Duodenal mucosa (tissue), 2 donors: Measurements from ENCODE around the gene TNFRSF9.

Experiments
- H3K27ac ChIP-seq: one replicate; pipeline ENCODE4 v1.7.0; 2013; ENCODE audit warnings: low read depth, low read length
- H3K27me3 ChIP-seq, 2 donors: one replicate each; pipeline ENCODE4 v1.7.0; 2013; ENCODE audit warnings: low read length in 2 of 2, control low read depth in 1 of 2; ENCODE audit not compliant: insufficient read depth in 2 of 2, control insufficient read depth in 1 of 2
- H3K36me3 ChIP-seq, 2 donors: one replicate each; pipeline ENCODE4 v1.7.0; 2013; ENCODE audit warnings: low read length in 2 of 2, control low read depth in 1 of 2; ENCODE audit not compliant: insufficient read depth in 2 of 2, control insufficient read depth in 1 of 2
- H3K4me1 ChIP-seq, 2 donors: one replicate each; pipeline ENCODE4 v1.7.0; 2013; ENCODE audit warnings: low read length in 2 of 2, control low read depth in 1 of 2; ENCODE audit not compliant: insufficient read depth in 2 of 2, control insufficient read depth in 1 of 2
- H3K4me3 ChIP-seq, 2 donors: one replicate each; pipeline ENCODE4 v1.7.0; 2013; ENCODE audit warnings: low read length in 2 of 2, low read depth in 1 of 2
- H3K9ac ChIP-seq, 2 donors: one replicate each; pipeline ENCODE4 v1.7.0; 2013; ENCODE audit warnings: low read length in 2 of 2, low read depth in 1 of 2
- H3K9me3 ChIP-seq, 2 donors: one replicate each; pipeline ENCODE4 v1.7.0; 2013; ENCODE audit warnings: low read length in 2 of 2, control low read depth in 1 of 2; ENCODE audit not compliant: control insufficient read depth in 1 of 2

The TNFRSF9 gene

DNA sequence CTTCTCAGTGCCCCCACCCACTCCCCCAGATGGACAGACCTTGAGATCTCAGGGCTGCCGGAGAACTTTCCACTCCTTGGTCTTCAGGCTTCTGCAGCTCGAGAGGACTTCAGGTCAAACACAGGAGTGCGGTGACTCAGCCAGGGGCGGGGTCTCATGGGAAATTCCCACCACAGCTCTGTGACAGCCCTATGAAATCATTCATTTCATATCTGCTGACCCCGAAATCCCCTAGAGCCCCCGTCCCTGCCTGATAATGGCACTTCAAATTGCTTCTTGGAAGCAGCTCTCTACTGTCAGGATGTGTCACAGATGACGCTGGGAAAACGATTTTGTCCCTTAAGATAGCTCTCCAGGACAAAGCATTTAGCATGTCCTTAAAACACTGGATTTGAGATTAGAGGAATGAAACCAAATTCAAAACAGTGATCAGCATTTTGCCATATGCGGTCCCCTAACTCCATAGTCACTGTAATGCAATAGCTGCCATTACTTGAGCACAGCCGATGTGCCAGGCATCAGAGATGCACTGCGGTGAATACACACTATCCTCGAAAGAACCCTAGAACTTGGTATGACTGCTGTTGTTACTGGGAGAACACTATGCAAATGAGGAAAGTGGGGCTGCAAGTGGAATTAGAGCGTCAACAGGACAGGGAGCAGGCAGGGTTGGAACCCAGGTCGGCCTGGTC, at the start of gene TNFRSF9:
TNFRSF9 (minus strand) TSS at position 95 of the 692 bp plus-strand sequence. CDS start 845 bp downstream, outside the sequence.
- Histone ChIP-seq H3K27ac (no peak within 1 kb of the TSS), H3K4me1 (peaks cover 4 to 8% of the 10 kb centered on the region in 2 donors), H3K9me3 (no peaks in the 10 kb centered on the region), H3K4me3 (no peak within 1 kb of the TSS), H3K36me3 (no peaks in the 10 kb centered on the region), H3K27me3 (peaks cover 32 to 37% of the 10 kb centered on the region in 2 donors), H3K9ac (no peak within 1 kb of the TSS)

DNA sequence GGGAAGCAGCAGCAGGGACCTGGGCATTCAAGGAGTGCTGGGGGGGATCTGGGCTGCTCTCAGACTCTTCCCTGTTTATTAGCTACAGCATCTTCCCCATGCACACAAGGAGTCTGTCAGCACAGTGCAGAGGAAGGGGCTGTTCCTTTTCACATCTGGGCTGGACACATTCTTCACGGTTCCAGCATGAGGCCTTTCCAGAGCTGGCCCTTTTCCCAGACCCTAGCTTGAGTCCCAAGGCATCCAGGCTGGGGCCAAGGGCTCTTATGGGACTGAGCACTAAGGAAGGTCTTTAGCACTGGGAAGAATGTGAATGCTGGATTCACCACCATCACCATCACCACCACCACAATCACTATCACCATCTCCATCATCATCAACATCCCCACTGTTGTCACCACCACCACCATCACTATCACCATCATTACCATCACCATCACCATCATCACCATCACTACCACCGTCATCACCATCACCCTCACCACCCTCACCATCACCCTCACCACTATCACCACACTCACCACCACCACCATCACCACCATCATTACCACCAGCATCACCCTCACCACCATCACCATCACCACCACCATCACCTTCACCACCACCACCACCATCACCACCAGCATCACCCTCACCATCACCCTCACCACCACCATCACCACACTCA, 49.3 kb upstream of the TNFRSF9 start:
- Histone ChIP-seq H3K27ac (no peak overlapping the region), H3K9ac (no peak overlapping the region), H3K27me3 (no peaks in the 10 kb centered on the region), H3K9me3 (no peaks in the 10 kb centered on the region), H3K4me1 (no peaks in the 10 kb centered on the region), H3K4me3 (no peak overlapping the region), H3K36me3 (peaks cover 12 to 25% of the 10 kb centered on the region in 2 donors)

DNA sequence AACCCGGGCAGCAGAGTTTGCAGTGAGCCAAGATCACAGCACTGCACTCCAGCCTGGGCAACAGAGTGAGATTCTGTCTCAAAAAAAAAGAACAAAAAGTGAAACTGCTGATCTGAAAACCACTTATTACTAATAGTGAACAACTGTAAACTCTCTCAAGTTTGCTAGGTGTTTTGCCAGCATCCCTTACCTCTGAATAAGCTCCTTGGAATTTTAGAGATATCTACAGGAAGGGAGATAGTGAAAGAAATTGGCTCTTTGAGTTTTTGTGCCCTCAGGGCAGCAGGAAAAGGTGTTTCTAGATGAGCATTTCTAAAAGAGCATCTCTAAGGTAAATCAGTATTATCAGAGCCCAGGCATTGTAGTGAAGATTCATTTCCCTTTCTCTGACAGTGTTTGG, 47.9 kb upstream of the TNFRSF9 start:
- Histone ChIP-seq H3K9me3 (no peaks in the 10 kb centered on the region), H3K36me3 (peaks cover 25 to 38% of the 10 kb centered on the region in 2 donors), H3K4me3 (no peak overlapping the region), H3K9ac (no peak overlapping the region), H3K4me1 (no peaks in the 10 kb centered on the region), H3K27ac (no peak overlapping the region), H3K27me3 (no peaks in the 10 kb centered on the region)

DNA sequence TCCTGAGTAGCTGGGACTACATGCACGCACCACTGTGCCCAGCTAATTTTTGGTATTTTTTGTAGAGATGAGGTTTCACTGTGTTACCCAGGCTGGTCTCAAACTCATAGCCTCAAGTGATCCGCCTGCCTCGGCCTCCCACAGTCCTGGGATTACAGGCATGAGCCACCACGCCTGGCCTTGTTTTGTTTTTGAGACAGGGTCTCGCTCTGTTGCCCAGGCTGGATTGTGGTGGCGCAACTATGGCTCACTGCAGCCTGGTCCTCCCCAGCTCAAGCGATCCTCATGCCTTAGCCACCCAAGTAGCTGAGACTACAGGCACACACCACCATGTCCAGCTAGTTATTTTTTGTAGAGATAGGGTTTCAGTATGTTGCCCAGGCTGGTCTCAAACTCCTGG, 46.9 kb upstream of the TNFRSF9 start:
- H3K9me3 ChIP-seq = no peaks in the 10 kb centered on the region
- H3K36me3 ChIP-seq = peaks cover 31 to 46% of the 10 kb centered on the region in 2 donors
- H3K9ac ChIP-seq = no peak overlapping the region
- no peaks in the 10 kb centered on the region for H3K27me3 ChIP-seq
- no peak overlapping the region for H3K27ac ChIP-seq
- H3K4me3 ChIP-seq = no peak overlapping the region
- peaks cover 0 to under 1% of the 10 kb centered on the region in 2 donors for H3K4me1 ChIP-seq

DNA sequence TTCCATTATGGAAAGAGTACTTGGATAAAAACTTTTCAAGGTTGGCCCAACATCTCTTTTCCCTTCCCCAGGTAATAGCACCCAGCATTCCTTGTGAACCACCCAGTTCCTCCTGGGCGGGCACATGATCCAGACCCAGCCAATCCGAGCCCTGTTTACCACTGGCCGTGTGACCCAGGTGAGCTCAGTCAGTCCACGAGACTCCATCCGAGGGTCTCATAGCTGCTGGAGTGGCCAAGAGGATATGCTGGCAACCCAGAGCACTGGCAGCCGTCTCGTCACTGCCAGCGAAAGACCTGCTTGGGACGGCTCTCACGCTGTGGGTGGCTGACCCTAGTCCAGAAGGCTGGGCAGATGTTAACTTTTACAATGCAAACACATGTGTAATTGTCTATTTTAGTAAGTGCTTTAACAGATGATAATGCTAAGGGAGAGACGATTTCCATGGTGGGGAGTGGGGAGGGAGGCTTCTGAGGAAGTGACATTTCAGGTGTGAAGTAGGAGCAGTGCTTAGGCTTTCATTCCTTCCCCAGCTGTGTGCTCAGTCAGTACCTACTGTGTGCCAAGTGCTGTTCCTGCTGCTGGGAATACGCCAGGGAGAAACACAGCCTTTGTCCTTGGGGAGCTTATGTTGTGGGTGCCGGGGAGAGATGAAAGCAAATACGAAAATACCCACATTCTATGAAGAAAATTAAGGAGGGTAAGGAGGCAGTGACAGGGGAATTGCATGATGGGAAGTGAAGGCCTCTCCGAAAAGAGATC, 45.4 kb upstream of the TNFRSF9 start:
- H3K4me1 ChIP-seq = peaks cover 0 to 3% of the 10 kb centered on the region in 2 donors
- no peak overlapping the region for H3K9ac ChIP-seq
- no peaks in the 10 kb centered on the region for H3K9me3 ChIP-seq
- peaks cover 33 to 50% of the 10 kb centered on the region in 2 donors for H3K36me3 ChIP-seq
- H3K4me3 ChIP-seq = no peak overlapping the region
- no peak overlapping the region for H3K27ac ChIP-seq
- H3K27me3 ChIP-seq = no peaks in the 10 kb centered on the region

DNA sequence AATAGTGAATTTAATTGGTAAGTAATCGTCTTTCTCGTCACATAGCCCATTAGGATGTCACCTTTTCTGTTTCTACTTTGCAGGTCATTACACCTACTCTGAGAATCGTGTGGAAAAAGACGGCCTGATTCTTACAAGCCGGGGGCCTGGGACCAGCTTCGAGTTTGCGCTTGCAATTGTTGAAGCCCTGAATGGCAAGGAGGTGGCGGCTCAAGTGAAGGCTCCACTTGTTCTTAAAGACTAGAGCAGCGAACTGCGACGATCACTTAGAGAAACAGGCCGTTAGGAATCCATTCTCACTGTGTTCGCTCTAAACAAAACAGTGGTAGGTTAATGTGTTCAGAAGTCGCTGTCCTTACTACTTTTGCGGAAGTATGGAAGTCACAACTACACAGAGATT, 44.2 kb upstream of the TNFRSF9 start:
- H3K36me3 ChIP-seq = peaks cover 37 to 53% of the 10 kb centered on the region in 2 donors
- peaks cover 0 to 3% of the 10 kb centered on the region in 2 donors for H3K4me1 ChIP-seq

DNA sequence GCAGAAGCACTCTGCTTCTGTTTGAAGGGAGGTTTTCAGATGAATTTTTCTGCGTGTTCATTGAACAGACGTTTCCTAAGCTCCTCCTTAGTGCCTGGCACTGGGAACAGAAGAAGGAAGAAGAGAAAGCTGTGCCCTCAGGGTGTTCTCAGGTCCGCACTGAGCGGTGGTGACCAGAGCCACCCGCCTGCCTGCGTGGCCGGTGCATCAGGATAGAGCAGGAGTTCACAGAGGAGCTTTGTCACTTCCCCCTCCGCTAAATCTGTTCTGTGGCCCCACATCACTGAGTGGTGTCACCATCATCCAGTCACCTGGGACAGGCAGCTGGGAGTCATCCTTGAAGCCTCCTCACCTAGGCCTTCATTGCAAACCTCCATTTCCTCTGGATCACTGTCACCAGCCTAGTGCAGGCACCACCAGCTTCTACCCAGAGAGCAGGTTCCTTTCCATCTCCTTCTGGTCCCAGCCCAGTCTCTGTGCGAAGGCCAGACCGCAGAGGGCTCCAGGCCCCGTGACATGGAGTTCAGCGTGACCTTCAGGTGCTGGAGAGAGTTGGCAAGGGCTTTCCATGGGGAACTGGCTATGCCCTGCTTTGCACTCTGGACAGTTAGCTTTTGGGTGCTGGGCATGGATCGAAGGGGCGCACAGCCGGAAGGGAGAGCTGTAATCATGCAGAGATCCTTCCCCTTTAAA, 42.6 kb upstream of the TNFRSF9 start:
- Histone ChIP-seq H3K4me3 (no peak overlapping the region), H3K27ac (no peak overlapping the region), H3K27me3 (no peaks in the 10 kb centered on the region), H3K9me3 (no peaks in the 10 kb centered on the region), H3K9ac (no peak overlapping the region), H3K36me3 (peaks cover 42 to 68% of the 10 kb centered on the region in 2 donors), H3K4me1 (peaks cover 0 to 3% of the 10 kb centered on the region in 2 donors)

More for the DNA sequence above, 44.2 kb upstream of the TNFRSF9 start:
- no peak overlapping the region for H3K27ac ChIP-seq
- no peaks in the 10 kb centered on the region for H3K9me3 ChIP-seq
- no peaks in the 10 kb centered on the region for H3K27me3 ChIP-seq
- no peak overlapping the region for H3K4me3 ChIP-seq
- H3K9ac ChIP-seq = no peak overlapping the region

DNA sequence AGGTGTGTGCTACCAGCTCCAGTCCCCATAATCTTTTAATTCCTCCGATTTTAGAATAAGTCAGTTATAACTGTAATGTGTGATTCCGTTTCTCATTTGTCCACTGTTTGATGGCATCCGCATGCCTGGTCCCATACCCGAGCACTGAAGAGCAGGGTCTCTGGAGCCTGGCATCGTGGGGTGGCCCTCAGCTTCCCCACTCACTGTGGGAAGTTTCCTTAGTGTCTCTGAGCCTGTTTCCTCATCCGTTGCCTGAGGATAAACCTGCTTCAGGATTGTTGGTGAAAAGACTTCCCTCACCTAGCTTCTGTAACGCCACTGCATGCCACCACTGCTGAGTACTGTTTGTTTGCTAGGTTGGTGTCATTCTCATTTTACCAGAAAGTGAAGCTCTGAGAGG, 40.3 kb upstream of the TNFRSF9 start:
- H3K4me1 ChIP-seq = peaks cover 0 to 3% of the 10 kb centered on the region in 2 donors
- H3K27me3 ChIP-seq = no peaks in the 10 kb centered on the region
- no peak overlapping the region for H3K9ac ChIP-seq
- no peak overlapping the region for H3K4me3 ChIP-seq
- no peaks in the 10 kb centered on the region for H3K9me3 ChIP-seq
- peaks cover 38 to 74% of the 10 kb centered on the region in 2 donors for H3K36me3 ChIP-seq
- no peak overlapping the region for H3K27ac ChIP-seq

DNA sequence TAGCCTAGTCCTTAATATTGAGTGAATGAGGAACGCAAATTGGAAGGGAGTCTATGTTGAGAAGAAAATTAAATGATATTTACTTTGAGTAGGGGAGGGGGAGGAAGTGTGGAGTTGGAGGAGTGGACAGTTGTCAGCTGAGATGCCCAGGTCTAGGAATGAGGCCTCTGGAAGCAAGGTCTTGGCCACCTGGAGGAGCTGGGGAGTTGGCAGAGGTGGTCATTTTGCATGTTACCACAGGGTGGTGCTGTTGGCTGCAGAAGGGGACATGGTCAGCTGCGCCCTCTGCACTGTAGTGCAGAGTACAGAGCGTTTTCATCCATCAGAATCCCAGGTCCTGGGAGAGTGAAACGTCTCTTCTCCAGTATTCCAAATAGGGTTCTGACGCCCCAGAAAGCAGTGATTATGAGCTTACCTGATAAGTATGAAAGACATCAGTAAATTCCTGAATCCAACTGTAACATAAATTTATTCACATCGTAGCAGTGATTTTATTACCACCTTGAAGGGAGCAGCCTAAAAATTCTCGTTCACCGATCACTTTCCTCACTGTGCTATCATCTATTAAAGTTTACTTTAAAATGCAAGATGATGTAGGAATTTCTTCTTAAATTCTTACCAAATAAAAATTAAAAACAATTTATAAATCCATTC, 34.7 kb upstream of the TNFRSF9 start:
- Histone ChIP-seq H3K4me1 (no peaks in the 10 kb centered on the region), H3K9me3 (no peaks in the 10 kb centered on the region), H3K27me3 (no peaks in the 10 kb centered on the region), H3K36me3 (peaks cover 14 to 58% of the 10 kb centered on the region in 2 donors), H3K27ac (no peak overlapping the region), H3K9ac (no peak overlapping the region), H3K4me3 (no peak overlapping the region)
